HEK293 (cell line): ENCODE measurements around the gene DROSHA.

ENCODE experiments used
- ZBTB1 ChIP-seq: fragments of 450-650 bp; formaldehyde crosslinking; IDR thresholded peaks from 2 replicates; pipeline ENCODE4 v1.5.1; 2016; ENCODE audit warnings: missing biosample characterization, missing genetic modification characterization
- TF ChIP-seq, protein P1 (sequence below): sonication (generic); formaldehyde crosslinking; IDR thresholded peaks from 2 replicates; pipeline ENCODE4 v1.8.1; 2022; ENCODE audit warnings: mild to moderate bottlenecking, moderate library complexity, missing genetic modification reagents

DNA sequence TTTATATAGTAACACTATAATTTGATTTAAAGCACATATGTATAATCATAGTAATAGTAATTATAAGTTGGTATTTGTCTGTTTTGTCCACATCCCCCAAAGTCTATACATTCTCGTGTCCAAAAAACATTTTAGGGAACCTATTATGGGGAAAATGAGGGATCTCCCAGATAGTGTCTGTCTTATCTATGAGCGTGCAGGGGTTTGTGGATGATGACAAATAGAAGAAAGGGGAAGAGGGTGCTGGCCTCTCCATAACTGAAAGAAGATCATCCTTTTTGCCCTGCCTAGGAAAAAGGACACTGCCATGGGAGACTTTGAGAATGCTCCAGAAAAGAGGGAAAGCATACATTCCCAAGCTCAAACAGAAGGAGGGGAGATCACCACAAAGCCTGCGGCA, 45.5 kb upstream of the DROSHA start:
- TF ChIP-seq ZBTB1 (tag by site-specific recombination) = no peak
- TF ChIP-seq, protein P1, sequence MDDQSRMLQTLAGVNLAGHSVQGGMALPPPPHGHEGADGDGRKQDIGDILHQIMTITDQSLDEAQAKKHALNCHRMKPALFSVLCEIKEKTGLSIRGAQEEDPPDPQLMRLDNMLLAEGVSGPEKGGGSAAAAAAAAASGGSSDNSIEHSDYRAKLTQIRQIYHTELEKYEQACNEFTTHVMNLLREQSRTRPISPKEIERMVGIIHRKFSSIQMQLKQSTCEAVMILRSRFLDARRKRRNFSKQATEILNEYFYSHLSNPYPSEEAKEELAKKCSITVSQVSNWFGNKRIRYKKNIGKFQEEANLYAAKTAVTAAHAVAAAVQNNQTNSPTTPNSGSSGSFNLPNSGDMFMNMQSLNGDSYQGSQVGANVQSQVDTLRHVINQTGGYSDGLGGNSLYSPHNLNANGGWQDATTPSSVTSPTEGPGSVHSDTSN (CRISPR knock-in tag) = no peak
